NCI-H2227 (cell line): ENCODE data around the gene ANO8.
"Not testable (repeated sequence)": the region's sequence is repeated elsewhere in the genome, so short reads cannot be mapped to it uniquely, and the experiment has no call there.

ENCODE experiments used
- DNase-seq: peaks from one replicate; lab custom pipeline; 2025; ENCODE audit not compliant: unreplicated experiment; lab: John Stamatoyannopoulos, UW

The ANO8 gene

GRCh38 chr19:17292301-17293074 is 42.2 kb downstream of the ANO8 start:
- no peak for DNase-seq

DNA sequence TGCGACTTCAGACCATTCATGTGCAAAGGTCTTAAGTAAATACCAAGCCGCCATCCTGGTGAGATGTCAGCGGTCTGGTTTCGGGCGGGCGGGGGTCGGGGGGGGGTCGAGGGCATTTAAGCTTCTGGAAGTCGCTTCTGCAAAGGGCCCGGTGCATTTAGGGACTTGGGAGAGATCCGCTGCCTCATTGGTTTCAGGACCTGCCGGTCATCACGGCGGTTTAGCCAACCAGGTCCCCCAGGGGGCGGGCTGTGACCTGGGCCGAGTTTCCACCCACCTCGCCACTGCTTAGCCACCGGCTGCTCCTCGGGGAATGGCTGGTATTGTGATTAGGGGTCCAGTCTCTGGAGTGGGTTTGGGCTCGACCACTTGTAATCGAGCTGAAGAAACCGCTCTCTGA is 45.2 kb downstream of the ANO8 start:
- DNase-seq, result peak; percentile 65

DNA sequence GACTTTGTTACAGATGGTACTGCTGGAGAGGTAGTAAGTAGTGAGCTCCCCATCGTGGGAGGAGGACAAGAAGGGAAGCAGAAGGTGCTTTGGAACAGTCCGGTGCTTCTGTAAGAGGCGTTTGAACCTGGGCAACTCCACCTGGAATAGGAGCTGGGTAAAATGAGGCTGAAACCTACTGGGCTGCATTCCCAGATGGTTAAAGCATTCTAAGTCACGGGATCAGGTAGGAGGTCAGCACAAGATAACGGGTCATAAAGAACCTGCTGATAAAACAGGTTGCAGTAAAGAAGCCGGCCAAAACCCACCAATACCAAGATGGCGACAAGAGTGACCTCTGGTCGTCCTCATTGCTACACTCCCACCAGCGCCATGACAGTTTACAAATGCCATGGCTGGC is 47.9 kb downstream of the ANO8 start:
- no peak for DNase-seq

DNA sequence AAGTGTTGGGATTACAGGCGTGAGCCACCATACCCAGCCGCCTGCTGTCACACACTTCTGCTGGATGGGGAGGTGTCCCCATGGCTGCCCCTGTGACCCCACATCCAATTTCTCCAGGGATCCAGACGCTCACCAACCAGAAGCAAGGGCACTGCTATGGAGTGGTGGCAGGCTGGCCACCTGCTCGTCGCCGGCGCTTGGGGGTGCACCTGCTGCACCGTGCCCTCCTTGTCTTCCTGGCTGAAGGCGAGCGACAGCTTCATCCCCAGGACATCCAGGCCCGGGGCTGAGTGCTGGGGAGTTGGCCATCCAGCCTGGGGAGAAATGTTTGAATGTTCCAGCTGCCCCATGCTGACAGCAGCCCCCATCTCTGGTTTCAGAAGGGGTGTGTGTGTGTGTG is 48.4 kb downstream of the ANO8 start:
- no peak for DNase-seq

DNA sequence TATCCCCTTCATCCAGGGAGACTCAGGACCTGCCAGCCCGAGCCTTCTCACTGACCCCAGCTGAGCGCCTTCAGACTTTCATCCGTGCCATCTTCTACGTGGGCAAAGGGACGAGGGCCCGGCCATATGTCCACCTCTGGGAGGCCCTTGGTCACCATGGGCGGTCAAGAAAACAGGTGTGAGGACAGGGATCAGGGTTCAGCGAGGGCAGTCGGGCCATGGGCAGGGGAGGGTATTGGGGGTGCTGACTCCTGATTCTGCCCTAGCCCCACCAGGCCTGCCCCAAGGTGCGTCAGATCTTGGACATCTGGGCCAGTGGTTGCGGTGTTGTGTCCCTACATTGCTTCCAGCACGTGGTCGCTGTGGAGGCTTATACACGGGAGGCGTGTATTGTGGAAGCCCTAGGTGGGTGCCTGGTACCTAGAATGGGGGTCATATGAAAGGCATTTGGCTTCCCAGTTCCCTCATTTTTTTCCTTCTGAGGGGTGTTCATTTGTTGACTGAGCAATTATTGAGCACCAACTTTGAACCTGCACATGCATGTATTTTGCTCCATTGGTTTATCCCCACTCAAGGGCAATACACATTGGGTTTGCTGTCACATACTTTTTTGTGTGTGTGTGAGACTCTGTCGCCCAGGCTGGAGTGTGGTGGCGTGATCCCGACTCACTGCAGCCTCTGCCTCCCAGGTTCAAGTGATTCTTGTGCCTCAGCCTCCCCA is 49.1 kb downstream of the ANO8 start:
- no peak for DNase-seq

DNA sequence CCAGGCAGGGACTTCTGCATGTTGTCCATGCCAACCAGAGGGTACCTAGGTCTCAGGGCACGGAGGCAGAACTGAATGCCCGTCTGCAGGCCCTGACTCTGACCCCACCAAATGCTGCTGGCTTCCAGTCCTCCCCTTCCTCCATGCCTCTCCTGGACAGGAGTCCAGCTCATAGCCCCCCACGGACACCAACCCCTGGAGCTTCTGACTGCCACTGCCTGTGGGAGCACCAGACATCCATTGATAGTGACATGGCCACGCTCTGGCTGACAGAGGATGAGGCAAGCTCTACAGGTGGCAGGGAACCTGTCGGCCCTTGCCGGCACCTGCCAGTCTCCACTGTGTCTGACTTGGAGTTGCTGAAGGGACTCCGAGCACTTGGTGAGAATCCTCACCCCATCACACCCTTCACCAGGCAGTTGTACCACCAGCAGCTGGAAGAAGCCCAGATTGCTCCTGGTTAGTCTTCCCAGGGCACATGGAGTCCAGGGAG is 51.1 kb downstream of the ANO8 start:
- DNase-seq, result no peak

GRCh38 chr19:17282488-17283125 is 52.0 kb downstream of the ANO8 start:
- peak; percentile 78 for DNase-seq

DNA sequence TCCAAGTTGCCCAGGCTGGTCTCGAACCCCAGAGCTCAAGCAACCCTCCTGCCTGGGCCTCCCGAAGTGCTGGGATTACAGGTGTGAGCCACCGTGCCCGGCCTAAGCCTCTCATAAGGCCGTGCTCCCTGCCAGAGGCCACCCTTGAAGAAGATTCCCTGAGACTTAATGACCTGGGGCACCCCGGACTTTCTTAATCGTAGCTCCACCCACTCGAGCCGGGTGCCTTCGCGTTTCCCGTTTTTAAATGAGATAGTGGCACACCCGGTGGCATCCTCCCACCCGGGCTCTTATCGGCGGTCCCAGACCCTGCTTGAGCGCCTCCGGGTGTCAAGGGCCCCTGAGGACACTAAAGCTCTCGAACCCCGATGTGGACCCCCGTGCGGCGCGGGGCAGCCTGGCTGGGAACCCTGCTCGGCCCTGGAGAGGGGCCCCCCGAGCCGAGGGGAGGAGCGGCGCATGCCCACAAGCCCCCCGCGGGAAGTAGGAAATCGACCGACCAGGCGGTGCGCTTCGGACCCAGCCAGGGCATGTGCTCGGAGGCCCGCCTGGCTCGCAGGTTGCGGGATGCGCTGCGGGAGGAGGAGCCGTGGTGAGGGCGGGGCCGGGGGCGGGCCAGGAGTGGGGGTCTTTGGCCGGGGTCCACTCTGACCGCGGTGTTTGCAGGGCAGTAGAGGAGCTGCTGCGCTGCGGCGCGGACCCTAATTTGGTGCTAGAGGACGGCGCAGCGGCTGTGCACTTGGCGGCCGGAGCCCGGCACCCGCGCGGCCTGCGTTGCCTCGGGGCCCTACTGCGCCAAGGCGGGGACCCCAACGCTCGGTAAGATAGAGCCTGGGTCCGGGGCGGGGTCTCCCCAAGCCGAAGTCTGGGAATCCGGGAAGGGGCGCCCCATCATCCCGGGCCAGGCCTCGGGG is 53.0 kb downstream of the ANO8 start, which contains the start of gene ANKLE1:
Gene ANKLE1, plus strand, starts transcription at position 511 of the 914 bp plus-strand sequence. Its CDS starts 20 bp downstream, at position 531.
- peak; percentile 77 for DNase-seq

DNA sequence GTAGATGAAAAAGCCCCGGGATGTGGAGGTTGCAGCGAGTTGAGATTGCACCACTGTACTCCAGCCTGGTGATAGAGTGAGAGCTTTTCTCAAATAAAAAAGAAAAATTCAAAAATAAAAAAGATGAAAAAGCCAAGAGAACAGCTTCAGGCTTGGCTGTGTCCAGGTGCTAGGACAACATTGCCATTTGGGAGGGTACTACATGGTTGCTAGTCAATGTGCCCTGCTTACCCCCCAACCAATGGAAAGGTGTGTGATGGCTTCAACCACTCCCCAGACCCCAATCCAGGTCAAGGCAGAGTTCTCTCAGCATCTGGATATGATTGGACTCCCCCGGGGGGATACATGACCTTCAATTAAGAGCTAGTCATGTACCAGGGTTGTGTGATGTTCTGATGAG is 55.2 kb downstream of the ANO8 start:
- DNase-seq, result no peak

- DNase-seq, result no peak
Observed at GRCh38 chr19:17275441-17276175, 59.0 kb downstream of the ANO8 start.

- not testable (repeated sequence) for DNase-seq
Observed at GRCh38 chr19:17274892-17275291, 59.8 kb downstream of the ANO8 start.
